ENCODE results near the gene CCDC51. TPM values are rescaled to one million over a fixed set of nuclear protein-coding genes. Genes with fewer than 3 reads are reported as not detected.
"Not testable (repeated sequence)": the region's sequence is repeated elsewhere in the genome, so short reads cannot be mapped to it uniquely, and the experiment has no call there.

CCDC51 gene
- total RNA-seq (2022) (18.9 and 19.9 TPM in 2 replicates), Bru-seq, nascent RNA (percentile 57 among the genes with signal in this experiment), BruChase-seq, experiment 1, labeled RNA remaining after a 6-hour chase (percentile 63 among the genes with signal in this experiment), BruChase-seq, experiment 2, labeled RNA remaining after a 2-hour chase (percentile 69 among the genes with signal in this experiment)
- long read RNA-seq, transcript CCDC51-206 (4 exons, 1,461 nt), result minor isoform, 11 of 61 reads
- long read RNA-seq, transcript CCDC51-201 (4 exons, 1,560 nt), result major isoform, 31 of 61 reads
- long read RNA-seq, partial matches to known transcripts, result 4 of 61 reads
- long read RNA-seq, other reads (novel, unspliced or antisense), result 10 of 61 reads

DNA sequence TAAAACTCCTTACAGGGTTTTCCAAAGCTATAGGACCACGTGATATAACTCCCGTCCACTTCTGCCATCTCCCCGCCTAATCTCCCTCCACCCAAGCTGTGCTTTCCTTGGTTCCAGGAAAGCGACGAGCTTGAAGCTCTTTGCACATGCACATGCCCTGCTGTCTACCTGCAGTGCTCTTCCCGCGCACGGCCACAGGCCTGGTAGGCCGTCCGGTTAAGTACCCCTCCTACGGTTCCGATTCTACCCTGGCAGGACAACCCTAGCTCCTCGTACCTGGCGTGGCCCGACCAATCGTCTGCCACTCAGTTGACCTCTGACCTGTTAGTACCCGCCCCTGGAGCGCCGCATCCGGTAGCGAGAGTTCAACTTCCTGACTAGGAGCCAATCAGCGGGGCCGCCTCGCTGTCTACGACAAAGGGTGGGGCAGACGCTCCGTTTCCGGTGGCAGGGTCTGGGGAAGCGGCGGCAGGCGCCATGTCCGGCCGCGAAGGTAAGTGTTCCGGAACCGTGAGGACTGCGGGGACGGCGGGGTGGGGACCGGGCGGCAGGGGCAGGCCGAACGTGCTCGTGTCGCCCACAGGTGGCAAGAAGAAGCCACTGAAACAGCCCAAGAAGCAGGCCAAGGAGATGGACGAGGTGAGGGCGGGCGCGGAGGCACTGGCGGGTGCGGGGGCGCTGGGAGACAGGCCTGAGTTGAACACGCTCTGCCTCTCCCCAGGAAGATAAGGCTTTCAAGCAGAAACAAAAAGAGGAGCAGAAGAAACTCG, at the start of gene CCDC51, which contains the start of gene TMA7:
TSS of gene CCDC51 (minus strand) at position 300 of the 770 bp plus-strand sequence. CDS start 4,991 bp downstream, outside the sequence.
TSS of gene TMA7 (plus strand) at position 438 of the 770 bp plus-strand sequence. CDS start at position 478, 40 bp downstream.
- H3K4me3 Mint-ChIP-seq (ENCODE audit: low read depth, unreplicated experiment), result peak within 1 kb of the TSS; percentile 90
- intact Hi-C loops (cut with micrococcal nuclease; ENCODE audit: unreplicated experiment), result no loop called here
- peak; percentile 97 for DNase-seq
- BruUV-seq (replicated peaks), result no TSS peak
- CTCF ChIA-PET, result interaction anchor here (0.8 to 1.5 kb wide), 5 partner anchors 12 to 245 kb away, joined by 3 to 19 read pairs (median 6); no protein-coding TSS in a partner anchor
- H3K36me3 Mint-ChIP-seq (ENCODE audit: insufficient read depth, unreplicated experiment), result peaks cover 48% of the 10 kb centered on the region
- no peaks in the 10 kb centered on the region for H3K9me3 Mint-ChIP-seq (ENCODE audit: low read depth, unreplicated experiment)
- H3K27ac Mint-ChIP-seq (ENCODE audit: unreplicated experiment), result peak within 1 kb of the TSS; percentile 88
- peaks cover 21% of the 10 kb centered on the region for H3K4me1 Mint-ChIP-seq (ENCODE audit: low read depth, unreplicated experiment)
- TF ChIP-seq CTCF (IDR thresholded peaks at IDR 0.05; ENCODE audit: unreplicated experiment), result no peak
- H3K27me3 Mint-ChIP-seq (ENCODE audit: unreplicated experiment), result no peaks in the 10 kb centered on the region

GRCh38 chr3:48486952-48487351, 47.0 kb upstream of the CCDC51 start:
- no TSS peak for BruUV-seq (replicated peaks)
- DNase-seq, result no peak
- Mint-ChIP-seq H3K27me3 (ENCODE audit: unreplicated experiment) (no peaks in the 10 kb centered on the region), H3K4me3 (ENCODE audit: low read depth, unreplicated experiment) (no peak overlapping the region), H3K27ac (ENCODE audit: unreplicated experiment) (no peak overlapping the region), H3K36me3 (ENCODE audit: insufficient read depth, unreplicated experiment) (peaks cover 5% of the 10 kb centered on the region), H3K4me1 (ENCODE audit: low read depth, unreplicated experiment) (no peaks in the 10 kb centered on the region), H3K9me3 (ENCODE audit: low read depth, unreplicated experiment) (no peaks in the 10 kb centered on the region)
- TF ChIP-seq CTCF (IDR thresholded peaks at IDR 0.05; ENCODE audit: unreplicated experiment), result no peak
- CTCF ChIA-PET, result no interaction called here
- intact Hi-C loops (cut with micrococcal nuclease; ENCODE audit: unreplicated experiment), result no loop called here

DNA sequence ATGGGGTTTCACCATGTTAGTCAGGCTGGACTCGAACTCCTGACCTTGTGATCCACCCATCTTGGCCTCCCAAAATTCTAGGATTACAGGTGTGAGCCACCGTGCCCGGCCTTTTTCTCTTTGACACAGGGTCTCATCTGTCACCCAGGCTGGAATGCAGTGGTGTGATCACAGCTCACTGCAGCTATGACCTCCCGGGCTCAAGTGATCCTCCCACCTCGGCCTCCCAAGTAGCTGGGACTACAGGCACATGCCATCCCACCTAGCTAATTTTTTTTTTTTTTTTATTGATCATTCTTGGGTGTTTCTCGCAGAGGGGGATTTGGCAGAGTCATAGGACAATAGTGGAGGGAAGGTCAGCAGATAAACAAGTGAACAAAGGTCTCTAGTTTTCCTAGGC, 42.9 kb upstream of the CCDC51 start:
- CTCF ChIA-PET; H3K9me3 Mint-ChIP-seq (ENCODE audit: low read depth, unreplicated experiment); H3K36me3 Mint-ChIP-seq (ENCODE audit: insufficient read depth, unreplicated experiment); H3K4me1 Mint-ChIP-seq (ENCODE audit: low read depth, unreplicated experiment); H3K27ac Mint-ChIP-seq (ENCODE audit: unreplicated experiment); H3K4me3 Mint-ChIP-seq (ENCODE audit: low read depth, unreplicated experiment); H3K27me3 Mint-ChIP-seq (ENCODE audit: unreplicated experiment); intact Hi-C loops (cut with micrococcal nuclease; ENCODE audit: unreplicated experiment); DNase-seq; BruUV-seq (replicated peaks): not testable (repeated sequence)

DNA sequence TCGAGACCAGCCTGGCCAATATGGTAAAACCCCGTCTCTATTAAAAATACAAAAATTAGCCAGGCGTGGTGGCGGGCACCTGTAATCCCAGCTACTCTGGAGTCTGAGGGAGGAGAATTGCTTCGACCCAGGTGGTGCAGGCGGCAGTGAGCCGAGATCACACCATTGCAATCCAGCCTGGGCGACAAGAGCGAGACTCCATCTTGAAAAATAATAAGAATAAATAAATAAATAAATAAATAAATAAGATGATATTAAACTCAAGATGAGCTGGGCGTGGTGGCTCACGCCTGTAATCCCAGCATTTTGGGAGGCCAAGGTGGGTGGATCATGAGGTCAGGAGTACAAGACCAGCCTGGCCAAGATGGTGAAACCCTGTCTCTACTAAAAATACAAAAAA, 41.0 kb upstream of the CCDC51 start:
- DNase-seq; H3K4me1 Mint-ChIP-seq (ENCODE audit: low read depth, unreplicated experiment); H3K27ac Mint-ChIP-seq (ENCODE audit: unreplicated experiment); H3K36me3 Mint-ChIP-seq (ENCODE audit: insufficient read depth, unreplicated experiment); intact Hi-C loops (cut with micrococcal nuclease; ENCODE audit: unreplicated experiment); H3K27me3 Mint-ChIP-seq (ENCODE audit: unreplicated experiment); CTCF ChIA-PET; BruUV-seq (replicated peaks); H3K4me3 Mint-ChIP-seq (ENCODE audit: low read depth, unreplicated experiment); H3K9me3 Mint-ChIP-seq (ENCODE audit: low read depth, unreplicated experiment): not testable (repeated sequence)

All from Calu3 (cell line).